Liver (tissue), 3 donors: ENCODE results near the gene MYL12B.

Source experiments
- ATF3 ChIP-seq: IDR thresholded peaks from 2 replicates; pipeline ENCODE4 v1.6.1; 2016; ENCODE audit warnings: antibody characterized with exemption
- CTCF ChIP-seq: fragments of 150-350 bp; IDR thresholded peaks from 2 replicates; pipeline ENCODE4 v1.5.1; 2017; ENCODE audit warnings: improper control_type of control experiment, low read depth, low read length; ENCODE audit not compliant: missing input control
- MAX ChIP-seq: IDR thresholded peaks from 2 replicates; pipeline ENCODE4 v1.6.1; 2016; ENCODE audit warnings: antibody characterized with exemption
- REST ChIP-seq: IDR thresholded peaks from 2 replicates; pipeline ENCODE4 v1.6.1; 2016; ENCODE audit warnings: antibody characterized with exemption, mild to moderate bottlenecking
- SP1 ChIP-seq: IDR thresholded peaks from 2 replicates; pipeline ENCODE4 v1.6.1; 2018; ENCODE audit warnings: antibody characterized with exemption, mild to moderate bottlenecking
- donor health status: healthy.
- donor health status: healthy.

GRCh38 chr18:3245185-3245564, 16.8 kb upstream of the MYL12B start:
- TF ChIP-seq CTCF (no peak), REST (no peak), SP1 (no peak), MAX (no peak), ATF3 (no peak)
